ENCODE measurements around the gene MAMDC2. TPM values are rescaled to one million over a fixed set of nuclear protein-coding genes. Genes with fewer than 3 reads are reported as not detected.
A peak's percentile ranks its signal among the peaks of the same experiment; 100 is the strongest.
"Not testable (repeated sequence)": the region's sequence is repeated elsewhere in the genome, so short reads cannot be mapped to it uniquely, and the experiment has no call there.

MAMDC2 gene
- total RNA-seq, 1 donor from 2014 or later, result 0.10 TPM

- Mint-ChIP-seq H3K4me1 (ENCODE audit: unreplicated experiment) (no peaks in the 10 kb centered on the region), H3K36me3 (ENCODE audit: low read depth, unreplicated experiment) (peaks cover 3% of the 10 kb centered on the region), H3K27me3 (ENCODE audit: unreplicated experiment) (no peaks in the 10 kb centered on the region), H3K4me3 (ENCODE audit: unreplicated experiment) (no peak overlapping the region), H3K27ac (ENCODE audit: unreplicated experiment) (no peak overlapping the region), H3K9me3 (ENCODE audit: unreplicated experiment) (no peaks in the 10 kb centered on the region)
- DNase-seq (ENCODE audit: low spot score), result no peak
- no peak for TF ChIP-seq CTCF (IDR thresholded peaks at IDR 0.05; ENCODE audit: unreplicated experiment)
Measured at GRCh38 chr9:70228611-70229010, 185.0 kb downstream of the MAMDC2 start.

- Mint-ChIP-seq H3K27me3 (ENCODE audit: unreplicated experiment) (peaks cover 2% of the 10 kb centered on the region), H3K9me3 (ENCODE audit: unreplicated experiment) (no peaks in the 10 kb centered on the region), H3K27ac (ENCODE audit: unreplicated experiment) (no peak overlapping the region), H3K36me3 (ENCODE audit: low read depth, unreplicated experiment) (peaks cover 7% of the 10 kb centered on the region), H3K4me1 (ENCODE audit: unreplicated experiment) (no peaks in the 10 kb centered on the region), H3K4me3 (ENCODE audit: unreplicated experiment) (no peak overlapping the region)
- no peak for TF ChIP-seq CTCF (IDR thresholded peaks at IDR 0.05; ENCODE audit: unreplicated experiment)
- DNase-seq (ENCODE audit: low spot score), result no peak
Measured at GRCh38 chr9:70229026-70229425, 185.4 kb downstream of the MAMDC2 start.

- H3K27ac Mint-ChIP-seq (ENCODE audit: unreplicated experiment), result no peak overlapping the region
- peaks cover 2% of the 10 kb centered on the region for H3K27me3 Mint-ChIP-seq (ENCODE audit: unreplicated experiment)
- TF ChIP-seq CTCF (IDR thresholded peaks at IDR 0.05; ENCODE audit: unreplicated experiment), result peak; percentile 50
- DNase-seq (ENCODE audit: low spot score), result no peak
- H3K9me3 Mint-ChIP-seq (ENCODE audit: unreplicated experiment), result no peaks in the 10 kb centered on the region
- no peak overlapping the region for H3K4me3 Mint-ChIP-seq (ENCODE audit: unreplicated experiment)
- peaks cover 7% of the 10 kb centered on the region for H3K36me3 Mint-ChIP-seq (ENCODE audit: low read depth, unreplicated experiment)
- H3K4me1 Mint-ChIP-seq (ENCODE audit: unreplicated experiment), result no peaks in the 10 kb centered on the region
Measured at GRCh38 chr9:70229579-70229978, 185.9 kb downstream of the MAMDC2 start.

- no peaks in the 10 kb centered on the region for H3K4me1 Mint-ChIP-seq (ENCODE audit: unreplicated experiment)
- H3K27me3 Mint-ChIP-seq (ENCODE audit: unreplicated experiment), result peaks cover 2% of the 10 kb centered on the region
- no peak for DNase-seq (ENCODE audit: low spot score)
- TF ChIP-seq CTCF (IDR thresholded peaks at IDR 0.05; ENCODE audit: unreplicated experiment), result no peak
- H3K4me3 Mint-ChIP-seq (ENCODE audit: unreplicated experiment), result no peak overlapping the region
- no peak overlapping the region for H3K27ac Mint-ChIP-seq (ENCODE audit: unreplicated experiment)
- H3K36me3 Mint-ChIP-seq (ENCODE audit: low read depth, unreplicated experiment), result peaks cover 7% of the 10 kb centered on the region
- no peaks in the 10 kb centered on the region for H3K9me3 Mint-ChIP-seq (ENCODE audit: unreplicated experiment)
Measured at GRCh38 chr9:70232476-70232875, 188.8 kb downstream of the MAMDC2 start.

- H3K4me1 Mint-ChIP-seq (ENCODE audit: unreplicated experiment); H3K4me3 Mint-ChIP-seq (ENCODE audit: unreplicated experiment); DNase-seq (ENCODE audit: low spot score); H3K36me3 Mint-ChIP-seq (ENCODE audit: low read depth, unreplicated experiment); H3K9me3 Mint-ChIP-seq (ENCODE audit: unreplicated experiment); H3K27me3 Mint-ChIP-seq (ENCODE audit: unreplicated experiment); H3K27ac Mint-ChIP-seq (ENCODE audit: unreplicated experiment): not testable (repeated sequence)
Measured at GRCh38 chr9:70234208-70234607, 190.6 kb downstream of the MAMDC2 start.

GRCh38 chr9:70245952-70246351 lies 202.3 kb downstream of the MAMDC2 start:
- H3K27ac Mint-ChIP-seq (ENCODE audit: unreplicated experiment); H3K27me3 Mint-ChIP-seq (ENCODE audit: unreplicated experiment); H3K36me3 Mint-ChIP-seq (ENCODE audit: low read depth, unreplicated experiment); H3K4me3 Mint-ChIP-seq (ENCODE audit: unreplicated experiment); H3K4me1 Mint-ChIP-seq (ENCODE audit: unreplicated experiment); DNase-seq (ENCODE audit: low spot score); H3K9me3 Mint-ChIP-seq (ENCODE audit: unreplicated experiment): not testable (repeated sequence)

Data from endothelial cell (in vitro differentiated cells).